IMR-90 (cell line): ENCODE results near the gene ALDH8A1. TPM values are rescaled to one million over a fixed set of nuclear protein-coding genes. Genes with fewer than 3 reads are reported as not detected.
A peak's percentile ranks its signal among the peaks of the same experiment; 100 is the strongest.

Source experiments
- ATAC-seq: fragments of 200-7000 bp; cut with Tn5 transposase; 2 replicates; pipeline ENCODE4 v1.9.1; 2020; ENCODE audit warnings: low read depth, mild to moderate bottlenecking, moderate library complexity
- BruUV-seq: library from RNA; stranded (reverse); fragments of 400-500 nt; replicated peaks from 2 replicates; lab custom pipeline; 2021; lab: Mats Ljungman, UMichigan
- CTCF ChIA-PET: fragments of 300-600 bp; formaldehyde crosslinking; extraction: SDS; loops from one replicate; lab custom pipeline; 2021; ENCODE audit warnings: antibody characterized with exemption; lab: Yijun Ruan, JAX
- POLR2A ChIA-PET: fragments of 300-600 bp; sonication (Branson Sonifier 250); formaldehyde crosslinking; loops from one replicate; lab custom pipeline; 2022; ENCODE audit warnings: antibody characterized with exemption; ENCODE audit not compliant: unreplicated experiment; lab: Charles Lee
- DNase-seq: peaks from one replicate; pipeline ENCODE4 v3.0.0; 2013
- H2AFZ ChIP-seq: replicated peaks from 2 replicates; pipeline ENCODE3; 2013; ENCODE audit warnings: low read length, mild to moderate bottlenecking; ENCODE audit not compliant: poor library complexity
- H2AK5ac ChIP-seq: 2 replicates; pipeline ENCODE4 v1.6.1; 2013; ENCODE audit warnings: low read depth, low read length, inconsistent platforms
- H2AK9ac ChIP-seq: replicated peaks from 2 replicates; pipeline ENCODE3; 2013; ENCODE audit warnings: mild to moderate bottlenecking, low read depth, low read length, moderate library complexity; ENCODE audit not compliant: poor library complexity
- H2BK120ac ChIP-seq: 2 replicates; pipeline ENCODE4 v1.6.1; 2013; ENCODE audit warnings: low read depth, low read length, inconsistent platforms
- H2BK15ac ChIP-seq: 3 replicates; pipeline ENCODE4 v1.6.1; 2013; ENCODE audit warnings: low read depth, low read length, inconsistent platforms
- H2BK20ac ChIP-seq: 2 replicates; pipeline ENCODE4 v1.6.1; 2013; ENCODE audit warnings: low read depth, mild to moderate bottlenecking, inconsistent platforms, low read length, moderate library complexity
- H2BK5ac ChIP-seq: 2 replicates; pipeline ENCODE4 v1.6.1; 2013; ENCODE audit warnings: mild to moderate bottlenecking, low read depth, low read length, inconsistent platforms; ENCODE audit not compliant: poor library complexity, severe bottlenecking
- H3K14ac ChIP-seq: replicated peaks from 2 replicates; pipeline ENCODE4 v1.6.1; 2013; ENCODE audit warnings: low read depth, low read length, inconsistent platforms
- H3K18ac ChIP-seq: 2 replicates; pipeline ENCODE4 v1.6.1; 2013; ENCODE audit warnings: low read depth, low read length, control low read depth
- H3K23ac ChIP-seq: 2 replicates; pipeline ENCODE4 v1.6.1; 2013; ENCODE audit warnings: low read depth, low read length, inconsistent platforms
- H3K27ac ChIP-seq: 2 replicates; pipeline ENCODE4 v1.5.1; 2013; ENCODE audit warnings: mild to moderate bottlenecking, control low read depth, low read length; ENCODE audit not compliant: insufficient read depth
- H3K27me3 ChIP-seq: 2 replicates; pipeline ENCODE4 v1.6.1; 2013; ENCODE audit warnings: low read length; ENCODE audit not compliant: control insufficient read depth, insufficient read depth
- H3K36me3 ChIP-seq: 2 replicates; pipeline ENCODE4 v1.6.1; 2013; ENCODE audit warnings: low read length, mixed read lengths; ENCODE audit not compliant: control insufficient read depth, insufficient read depth
- H3K4ac ChIP-seq: 2 replicates; pipeline ENCODE4 v1.6.1; 2013; ENCODE audit warnings: low read depth, low read length, inconsistent platforms
- H3K4me1 ChIP-seq: 2 replicates; pipeline ENCODE4 v1.6.1; 2013; ENCODE audit warnings: low read length, mixed read lengths; ENCODE audit not compliant: control insufficient read depth, insufficient read depth
- H3K4me2 ChIP-seq: 2 replicates; pipeline ENCODE4 v1.6.1; 2013; ENCODE audit warnings: low read depth, mild to moderate bottlenecking, control low read depth, low read length, moderate library complexity
- H3K4me3 ChIP-seq: 2 replicates; pipeline ENCODE4 v1.5.1; 2013; ENCODE audit warnings: low read depth, mild to moderate bottlenecking, control low read depth, low read length, moderate library complexity; ENCODE audit not compliant: insufficient read depth
- H3K56ac ChIP-seq: 2 replicates; pipeline ENCODE4 v1.6.1; 2013; ENCODE audit warnings: low read length, inconsistent platforms; ENCODE audit not compliant: insufficient read depth; ENCODE audit errors: extremely low read depth
- H3K79me1 ChIP-seq, 2 experiments: 2 replicates each; pipeline ENCODE4 v1.6.1; 2013; ENCODE audit warnings: low read length in 2 of 2, inconsistent platforms in 1 of 2, low read depth in 1 of 2
- H3K9ac ChIP-seq: 2 replicates; pipeline ENCODE4 v1.6.1; 2013; ENCODE audit warnings: low read depth, low read length, control low read depth
- H3K9me1 ChIP-seq: 2 replicates; pipeline ENCODE4 v1.6.1; 2013; ENCODE audit warnings: low read length, inconsistent platforms; ENCODE audit not compliant: insufficient read depth
- H3K9me3 ChIP-seq: 2 replicates; pipeline ENCODE4 v1.6.1; 2013; ENCODE audit warnings: low read length; ENCODE audit not compliant: control insufficient read depth, insufficient read depth
- H4K20me1 ChIP-seq: 2 replicates; pipeline ENCODE4 v1.6.1; 2013; ENCODE audit warnings: low read length, inconsistent platforms; ENCODE audit not compliant: insufficient read depth
- H4K5ac ChIP-seq: 2 replicates; pipeline ENCODE4 v1.6.1; 2013; ENCODE audit warnings: mild to moderate bottlenecking, low read depth, low read length, control low read depth
- H4K8ac ChIP-seq, 2 experiments: 2 replicates each; pipeline ENCODE4 v1.6.1; 2013; ENCODE audit warnings: low read depth in 2 of 2, low read length in 2 of 2, control low read depth in 1 of 2, inconsistent platforms in 1 of 2
- H4K91ac ChIP-seq: 2 replicates; pipeline ENCODE4 v1.6.1; 2013; ENCODE audit warnings: low read depth, low read length, inconsistent platforms; ENCODE audit not compliant: insufficient read depth
- BHLHE40 ChIP-seq: fragments of 150-350 bp; IDR thresholded peaks from 2 replicates; pipeline ENCODE4 v1.6.1; 2016; ENCODE audit warnings: mild to moderate bottlenecking, low read depth, low read length
- CEBPB ChIP-seq: IDR thresholded peaks from 2 replicates; pipeline ENCODE4 v1.6.1; 2012; ENCODE audit warnings: low read depth, low read length, improper control_type of control experiment
- CHD1 ChIP-seq: IDR thresholded peaks from 2 replicates; pipeline ENCODE4 v1.6.1; 2012; ENCODE audit warnings: low read depth, low read length, improper control_type of control experiment
- ELK1 ChIP-seq: fragments of 150-350 bp; IDR thresholded peaks from 2 replicates; pipeline ENCODE4 v1.6.1; 2016; ENCODE audit warnings: low read depth, mild to moderate bottlenecking, low read length, moderate library complexity, borderline replicate concordance
- FOS ChIP-seq: fragments of 150-350 bp; IDR thresholded peaks from 2 replicates; pipeline ENCODE4 v1.6.1; 2016; ENCODE audit warnings: low read depth, low read length
- MAFK ChIP-seq: IDR thresholded peaks from 2 replicates; pipeline ENCODE4 v1.6.1; 2012; ENCODE audit warnings: low read depth, low read length, improper control_type of control experiment
- MAZ ChIP-seq: IDR thresholded peaks from 2 replicates; pipeline ENCODE4 v1.6.1; 2012; ENCODE audit warnings: low read depth, mild to moderate bottlenecking, low read length, improper control_type of control experiment, moderate library complexity, borderline replicate concordance
- MXI1 ChIP-seq: IDR thresholded peaks from 2 replicates; pipeline ENCODE4 v1.6.1; 2012; ENCODE audit warnings: low read depth, mild to moderate bottlenecking, low read length, moderate library complexity, borderline replicate concordance
- NFE2L2 ChIP-seq: fragments of 150-350 bp; IDR thresholded peaks from 2 replicates; pipeline ENCODE4 v1.6.1; 2016; ENCODE audit warnings: low read depth, mild to moderate bottlenecking, low read length
- POLR2A ChIP-seq: IDR thresholded peaks from 2 replicates; pipeline ENCODE4 v1.6.1; 2012; ENCODE audit warnings: mild to moderate bottlenecking, low read depth, low read length
- RAD21 ChIP-seq: IDR thresholded peaks from 2 replicates; pipeline ENCODE4 v1.6.1; 2012; ENCODE audit warnings: low read length, improper control_type of control experiment
- RCOR1 ChIP-seq: IDR thresholded peaks from 2 replicates; pipeline ENCODE4 v1.6.1; 2012; ENCODE audit warnings: mild to moderate bottlenecking, low read length, improper control_type of control experiment; ENCODE audit not compliant: insufficient replicate concordance
- RFX5 ChIP-seq: IDR thresholded peaks from 2 replicates; pipeline ENCODE4 v1.8.0; 2012; ENCODE audit warnings: low read depth, mild to moderate bottlenecking, low read length, moderate library complexity
- SMC3 ChIP-seq: fragments of 150-350 bp; IDR thresholded peaks from 2 replicates; pipeline ENCODE4 v1.6.1; 2016; ENCODE audit warnings: low read depth, mild to moderate bottlenecking, antibody characterized with exemption, low read length, moderate library complexity
- USF2 ChIP-seq: fragments of 150-350 bp; IDR thresholded peaks from 2 replicates; pipeline ENCODE4 v1.6.1; 2017; ENCODE audit warnings: mild to moderate bottlenecking, antibody characterized with exemption, low read length, low read depth
- WGBS, 2 experiments: methylation state at CpG; one replicate each; pipeline versions ENCODE4 v1.1.5 to v1.1.7; 2013; ENCODE audit warnings: missing lambda C conversion rate in 2 of 2; ENCODE audit not compliant: insufficient read length in 1 of 2; ENCODE audit errors: extremely low coverage in 2 of 2; 5-methylcytosine and 5-hydroxymethylcytosine counted together
- dilution Hi-C: fragments of 300-500 bp; cut with HindIII; formaldehyde crosslinking; loops from one replicate; pipeline ENCODE4 v1.14.3; 2018; ENCODE audit warnings: low sequenced_read_pairs; ENCODE audit not compliant: unreplicated experiment
- in situ Hi-C: fragments of 300-500 bp; cut with MboI; formaldehyde crosslinking; loops from 3 replicates; pipeline ENCODE4 v1.14.3; 2019; ENCODE audit warnings: low sequenced_read_pairs, inconsistent platforms, mixed read lengths
- intact Hi-C: fragments of 100-400 bp; cut with micrococcal nuclease; formaldehyde crosslinking; loops from 2 replicates; pipeline ENCODE4 v1.10.0; 2022
- polyA plus RNA-seq, 3 experiments: library from polyadenylated mRNA; depleted of rRNA; stranded (reverse); fragments of >200 nt; gene quantifications; 2 replicates each; pipeline ENCODE4 v1.2.3, GENCODE V29; 2012; ENCODE audit warnings: low replicate concordance in 1 of 3
- total RNA-seq: library from RNA; depleted of rRNA; stranded (reverse); fragments of >200 nt; gene quantifications from 2 replicates; pipeline ENCODE4 v1.2.3, GENCODE V29; 2012

Gene ALDH8A1
- total and polyA plus RNA-seq, 2 of the 4 experiments (the other 2 are of a cell fraction) = under 0.01 to 0.15 TPM

GRCh38 chr6:134908906-134909516, 40.9 kb downstream of the ALDH8A1 start:
- Histone ChIP-seq H3K4ac (peak overlapping the region; percentile 95), H2AK5ac (peak overlapping the region; percentile 91; the same call in 1 of the 2 replicates), H2AFZ (peak overlapping the region; percentile 93), H3K4me1 (peaks cover 16% of the 10 kb centered on the region), H2AK9ac (peak overlapping the region; percentile 77), H2BK20ac (peak overlapping the region; percentile 93), H3K14ac (peak overlapping the region; percentile 91), H2BK120ac (peak overlapping the region; percentile 98), H3K9me1 (peaks cover 10% of the 10 kb centered on the region; the same call in 1 of the 2 replicates), H3K56ac (peak overlapping the region; percentile 90), H3K27me3 (no peaks in the 10 kb centered on the region), H4K91ac (peak overlapping the region; percentile 83), H4K8ac (peak overlapping the region; percentile 1 to 91), H3K9ac (peak overlapping the region; percentile 60), H3K18ac (peak overlapping the region; percentile 99), H3K23ac (peak overlapping the region; percentile 97), H3K4me2 (peak overlapping the region; percentile 74), H2BK5ac (peak overlapping the region; percentile 96), H3K9me3 (no peaks in the 10 kb centered on the region), H3K36me3 (no peaks in the 10 kb centered on the region), H4K20me1 (no peaks in the 10 kb centered on the region), H2BK15ac (peak overlapping the region; percentile 48), H3K79me1 (no peaks in the 10 kb centered on the region), H3K4me3 (peak overlapping the region; percentile 7; the same call in 1 of the 2 replicates), H3K27ac (peak overlapping the region; percentile 83), H4K5ac (peak overlapping the region; percentile 94)
- dilution Hi-C loops (no loop called here), in situ Hi-C loops (no loop called here), intact Hi-C loops (no loop called here)
- no TSS peak for BruUV-seq
- CTCF ChIA-PET = interaction anchor here (1.2 kb wide), 1 partner anchor 32 kb away, joined by 5 read pairs; no protein-coding TSS in a partner anchor
- ATAC-seq (peak; percentile 93), DNase-seq (peak; percentile 100)
- 0% methylated on average over 11 of the region's 12 CpGs; no CpG with 5 or more reads in 1 of the 2 experiments for WGBS, 2 experiments
- POLR2A ChIA-PET = interaction anchor here (0.9 kb wide), 1 partner anchor 10 kb away, joined by 7 read pairs; no protein-coding TSS in a partner anchor
- TF ChIP-seq POLR2A = peak; percentile 64
- TF ChIP-seq SMC3 = no peak
- peak; percentile 81 for TF ChIP-seq BHLHE40
- TF ChIP-seq MAFK = no peak
- TF ChIP-seq RCOR1 = peak; percentile 73
- peak; percentile 86 for TF ChIP-seq MXI1
- no peak for TF ChIP-seq RFX5
- TF ChIP-seq FOS = peak; percentile 95
- no peak for TF ChIP-seq ELK1
- TF ChIP-seq MAZ = peak; percentile 24; the same call in 1 of the 2 replicates
- TF ChIP-seq CHD1 = peak; percentile 71; the same call in 1 of the 2 replicates
- TF ChIP-seq USF2 = no peak
- TF ChIP-seq NFE2L2 = peak; percentile 79
- no peak for TF ChIP-seq RAD21
- TF ChIP-seq CEBPB = peak; percentile 54; the same call in 1 of the 2 replicates
